SK-N-SH (cell line): ENCODE results near the gene MOB1B. TPM values are rescaled to one million over a fixed set of nuclear protein-coding genes. Genes with fewer than 3 reads are reported as not detected.

ENCODE experiments used
- CTCF ChIA-PET: fragments of 300-600, 350-600 bp; formaldehyde crosslinking; extraction: SDS; loops from one replicate; lab custom pipeline; 2021; lab: Yijun Ruan, JAX
- POLR2A ChIA-PET: fragments of 350-600 bp; sonication (Branson Sonifier 250); formaldehyde crosslinking; extraction: SDS; loops from one replicate; lab custom pipeline; 2020; ENCODE audit warnings: antibody characterized with exemption, inconsistent platforms; lab: Yijun Ruan, JAX
- DNase-seq: peaks from one replicate; pipeline ENCODE4 v3.0.0; 2012
- H2AFZ ChIP-seq: fragments of 200-600 bp; sonication (generic); 2 replicates; pipeline ENCODE4 v1.8.1; 2016; ENCODE audit warnings: antibody characterized with exemption, mild to moderate bottlenecking, low read depth
- H3F3A ChIP-seq: fragments of 200-600 bp; sonication (generic); replicated peaks from 2 replicates; pipeline ENCODE3; 2016; ENCODE audit warnings: antibody characterized with exemption, mild to moderate bottlenecking; ENCODE audit not compliant: insufficient read depth
- H3K27ac ChIP-seq, 2 experiments: fragments of 200-500 bp in 1 of 2; fragments of 200-600 bp in 1 of 2; sonication (Bioruptor generic) in 1 of 2; sonication (generic), shearing (Covaris generic) in 1 of 2; 2 replicates each; pipeline versions ENCODE4 v1.5.1 to v1.6.1; 2014 to 2016; ENCODE audit warnings: low read depth in 2 of 2, inconsistent platforms in 1 of 2, low read length in 1 of 2, mild to moderate bottlenecking in 1 of 2, mixed read lengths in 1 of 2
- H3K27me3 ChIP-seq: fragments of 200-600 bp; sonication (generic), shearing (Covaris generic); 2 replicates; pipeline ENCODE4 v1.6.1; 2016; ENCODE audit warnings: mixed run types; ENCODE audit not compliant: insufficient read depth
- H3K36me3 ChIP-seq, 2 experiments: fragments of 200-500 bp in 1 of 2; fragments of 200-600 bp in 1 of 2; sonication (Bioruptor generic) in 1 of 2; sonication (generic) in 1 of 2; replicated peaks in 1 of 2; 2 replicates each; pipeline versions ENCODE3 to v1.5.1; 2014 to 2016; ENCODE audit warnings: low read length in 1 of 2, mild to moderate bottlenecking in 1 of 2; ENCODE audit not compliant: insufficient read depth in 2 of 2, control insufficient read depth in 1 of 2
- H3K4me1 ChIP-seq, 2 experiments: fragments of 200-500 bp in 1 of 2; fragments of 200-600 bp in 1 of 2; sonication (Bioruptor generic) in 1 of 2; sonication (generic), shearing (Covaris generic) in 1 of 2; 2 replicates each; pipeline versions ENCODE4 v1.5.1 to v1.6.1; 2014 to 2016; ENCODE audit warnings: low read depth in 1 of 2, low read length in 1 of 2, mixed run types in 1 of 2; ENCODE audit not compliant: insufficient read depth in 2 of 2, control insufficient read depth in 1 of 2
- H3K4me2 ChIP-seq: fragments of 200-600 bp; sonication (generic), shearing (Covaris generic); 2 replicates; pipeline ENCODE4 v1.6.1; 2017; ENCODE audit warnings: mixed run types
- H3K4me3 ChIP-seq, 2 experiments: fragments of 200-500 bp in 1 of 2; fragments of 200-600 bp in 1 of 2; sonication (Bioruptor generic) in 1 of 2; sonication (generic), shearing (Covaris generic) in 1 of 2; 2 replicates each; pipeline versions ENCODE4 v1.5.1 to v1.8.1; 2014 to 2016; ENCODE audit warnings: low read depth in 2 of 2, inconsistent platforms in 1 of 2, low read length in 1 of 2, mild to moderate bottlenecking in 1 of 2, mixed read lengths in 1 of 2, moderate library complexity in 1 of 2
- H3K79me2 ChIP-seq: fragments of 200-600 bp; sonication (generic); 2 replicates; pipeline ENCODE4 v1.8.1; 2017; ENCODE audit warnings: mild to moderate bottlenecking; ENCODE audit not compliant: insufficient read depth
- H3K9ac ChIP-seq: fragments of 200-600 bp; sonication (generic); 2 replicates; pipeline ENCODE4 v1.6.1; 2017; ENCODE audit warnings: mixed run types
- H3K9me2 ChIP-seq: fragments of 200-600 bp; sonication (generic); 2 replicates; pipeline ENCODE4 v1.6.1; 2017; ENCODE audit warnings: mixed run types
- H3K9me3 ChIP-seq: fragments of 200-600 bp; sonication (generic); 2 replicates; pipeline ENCODE4 v1.6.1; 2017; ENCODE audit warnings: mixed run types, mild to moderate bottlenecking, moderate library complexity
- H4K20me1 ChIP-seq: fragments of 200-600 bp; sonication (generic); 2 replicates; pipeline ENCODE4 v1.6.1; 2017; ENCODE audit warnings: mild to moderate bottlenecking, mixed run types; ENCODE audit not compliant: insufficient read depth
- CHD2 ChIP-seq: fragments of 150-350 bp; IDR thresholded peaks from 2 replicates; pipeline ENCODE4 v1.6.1; 2018; ENCODE audit warnings: low read length; ENCODE audit not compliant: partially characterized antibody
- EZH2phosphoT487 ChIP-seq: fragments of 200-600 bp; sonication (generic); IDR thresholded peaks from 2 replicates; pipeline ENCODE4 v1.6.1; 2017; ENCODE audit warnings: low read depth, mixed run types, mild to moderate bottlenecking, antibody characterized with exemption, moderate library complexity, borderline replicate concordance
- FOSL2 ChIP-seq: IDR thresholded peaks from 2 replicates; pipeline ENCODE4 v1.4.0; 2012; ENCODE audit warnings: low read depth, mild to moderate bottlenecking, moderate library complexity, borderline replicate concordance
- GABPA ChIP-seq: IDR thresholded peaks from 2 replicates; pipeline ENCODE4 v1.4.0; 2012; ENCODE audit warnings: low read depth, mild to moderate bottlenecking
- GATA2 ChIP-seq: sonication (generic); formaldehyde crosslinking; IDR thresholded peaks from 2 replicates; pipeline ENCODE4 v1.5.0; 2020; ENCODE audit warnings: mild to moderate bottlenecking, missing genetic modification reagents
- JUND ChIP-seq: IDR thresholded peaks from 2 replicates; pipeline ENCODE4 v1.4.0; 2012
- MEF2A ChIP-seq: IDR thresholded peaks from 2 replicates; pipeline ENCODE4 v1.4.0; 2012; ENCODE audit warnings: low read depth, borderline replicate concordance
- MXI1 ChIP-seq: IDR thresholded peaks from 2 replicates; pipeline ENCODE4 v1.6.1; 2012; ENCODE audit warnings: mild to moderate bottlenecking, low read depth, low read length, improper control_type of control experiment
- NFIC ChIP-seq: IDR thresholded peaks from 2 replicates; pipeline ENCODE4 v1.4.0; 2012; ENCODE audit warnings: borderline replicate concordance
- NRF1 ChIP-seq: IDR thresholded peaks from 2 replicates; pipeline ENCODE4 v1.6.1; 2012; ENCODE audit warnings: low read depth, mild to moderate bottlenecking, low read length
- POLR2AphosphoS5 ChIP-seq: IDR thresholded peaks from 2 replicates; pipeline ENCODE4 v1.6.1; 2012; ENCODE audit warnings: low read depth, low read length
- RFX5 ChIP-seq: IDR thresholded peaks from 2 replicates; pipeline ENCODE4 v1.6.1; 2012; ENCODE audit warnings: mild to moderate bottlenecking, improper control_type of control experiment, low read length
- RXRA ChIP-seq: IDR thresholded peaks from 2 replicates; pipeline ENCODE4 v1.4.0; 2012; ENCODE audit warnings: low read depth, mild to moderate bottlenecking, borderline replicate concordance
- SIN3A ChIP-seq: IDR thresholded peaks from 2 replicates; pipeline ENCODE4 v1.6.1; 2012; ENCODE audit warnings: low read depth, mild to moderate bottlenecking, low read length, moderate library complexity, borderline replicate concordance
- SMC3 ChIP-seq: IDR thresholded peaks from 2 replicates; pipeline ENCODE4 v1.6.1; 2012; ENCODE audit warnings: low read depth, low read length, improper control_type of control experiment
- TAF1 ChIP-seq: IDR thresholded peaks from 2 replicates; pipeline ENCODE4 v1.6.1; 2012; ENCODE audit warnings: low read depth, mild to moderate bottlenecking, low read length, moderate library complexity, borderline replicate concordance
- TCF12 ChIP-seq: IDR thresholded peaks from 2 replicates; pipeline ENCODE4 v1.4.0; 2012
- TEAD4 ChIP-seq: IDR thresholded peaks from 2 replicates; pipeline ENCODE4 v1.4.0; 2012; ENCODE audit warnings: mild to moderate bottlenecking, borderline replicate concordance; ENCODE audit not compliant: insufficient read depth
- YY1 ChIP-seq: IDR thresholded peaks from 2 replicates; pipeline ENCODE4 v1.4.0; 2012; ENCODE audit warnings: low read depth, mild to moderate bottlenecking
- WGBS: methylation state at CpG from one replicate; pipeline ENCODE4 v1.1.6; 2017; ENCODE audit warnings: low lambda C conversion rate; 5-methylcytosine and 5-hydroxymethylcytosine counted together
- polyA plus RNA-seq, 3 experiments: library from polyadenylated mRNA; depleted of rRNA; stranded (reverse); fragments of >200 nt; gene quantifications; 2 replicates each; pipeline ENCODE4 v1.2.3, GENCODE V29; 2012
- TF ChIP-seq, protein P1 (sequence below): fragments of 200-600 bp; sonication (generic); IDR thresholded peaks from 2 replicates; pipeline ENCODE4 v1.6.1; 2017; ENCODE audit warnings: antibody characterized with exemption, mild to moderate bottlenecking, moderate library complexity
- TF ChIP-seq, protein P2 (sequence below): IDR thresholded peaks from 2 replicates; pipeline ENCODE4 v1.4.0; 2012; ENCODE audit warnings: low read depth, borderline replicate concordance
- TF ChIP-seq, protein P3 (sequence below): fragments of 150-350 bp; IDR thresholded peaks from 2 replicates; pipeline ENCODE4 v1.6.1; 2016; ENCODE audit warnings: mild to moderate bottlenecking, low read depth, low read length
- TF ChIP-seq, protein P4 (sequence below): IDR thresholded peaks from 2 replicates; pipeline ENCODE4 v1.6.1; 2012; ENCODE audit warnings: mild to moderate bottlenecking, low read depth, low read length, moderate library complexity
- TF ChIP-seq, protein P5 (sequence below): IDR thresholded peaks from 2 replicates; pipeline ENCODE4; 2012

The MOB1B gene
- 2.9 and 4.6 TPM in 2 replicates for polyA plus RNA-seq (2012; rRNA removed)
- polyA plus RNA-seq (2012; cell fraction: cytosol; rRNA removed), result 5.3 and 6.4 TPM in 2 replicates
- polyA plus RNA-seq (2012; cell fraction: nucleus; rRNA removed), result 2.3 and 5.5 TPM in 2 replicates

DNA sequence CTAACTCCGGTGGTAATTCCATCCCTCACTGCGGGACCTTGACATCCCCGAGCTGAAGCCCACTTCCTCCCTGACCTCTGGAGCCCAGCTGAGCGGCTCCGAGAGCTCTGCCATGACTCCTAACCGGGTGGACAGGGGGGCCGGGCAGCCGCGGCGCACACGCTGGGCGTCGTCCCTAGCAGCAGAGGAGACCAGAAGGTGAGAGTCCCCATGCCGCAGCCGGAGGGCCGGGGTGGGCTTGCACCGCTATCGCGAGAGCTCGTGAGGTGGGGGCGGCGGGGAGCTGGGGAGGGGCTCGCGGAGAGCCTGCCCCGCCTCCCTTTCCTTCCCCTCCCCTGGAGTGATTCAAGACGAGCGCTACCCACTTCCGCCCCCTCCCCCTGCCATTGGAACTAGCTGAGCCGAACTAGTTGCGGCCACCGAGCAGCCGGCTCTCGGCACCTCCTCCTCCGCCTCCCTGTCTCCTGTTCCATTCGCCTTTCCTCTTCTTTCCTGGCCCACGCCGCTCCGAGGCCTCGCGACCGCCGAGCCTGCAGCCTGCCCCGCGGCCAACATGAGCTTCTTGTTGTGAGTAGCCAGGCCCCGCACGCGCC, at the start of gene MOB1B:
Gene MOB1B, plus strand, starts transcription at position 386 of the 593 bp plus-strand sequence. Its CDS starts 168 bp downstream, at position 554.
- Histone ChIP-seq H3K9me3 (no peaks in the 10 kb centered on the region), H3K9me2 (no peaks in the 10 kb centered on the region), H3K27me3 (no peaks in the 10 kb centered on the region), H3K9ac (peak within 1 kb of the TSS; percentile 90), H3K79me2 (peaks cover 53% of the 10 kb centered on the region), H3K4me1 (peaks cover 0 to 2% of the 10 kb centered on the region in 2 experiments; a peak in 3 of 4 replicates), H3K4me3 (peak within 1 kb of the TSS; percentile 77 to 99), H3K4me2 (peak within 1 kb of the TSS; percentile 96), H3K36me3 (peaks cover 4 to 10% of the 10 kb centered on the region in 2 experiments), H4K20me1 (peaks cover 10% of the 10 kb centered on the region; the same call in 1 of the 2 replicates), H3F3A (peaks cover 13% of the 10 kb centered on the region), H2AFZ (peak within 1 kb of the TSS; percentile 98), H3K27ac (peak within 1 kb of the TSS; percentile 77 to 88)
- ChIA-PET POLR2A (interaction anchor here (0.7 to 1.8 kb wide), 5 partner anchors 57 to 196 kb away, joined by 3 to 15 read pairs (median 7); partner anchors contain the start of genes DCK, GRSF1 and RUFY3), CTCF (interaction anchor here (0.6 to 1.5 kb wide), 7 partner anchors 20 to 102 kb away, joined by 3 to 5 read pairs (median 3); partner anchors contain the start of gene DCK)
- DNase-seq, result peak; percentile 97
- under 1% methylated on average over 17 of the region's 47 CpGs for WGBS
- TF ChIP-seq JUND (no peak), NFIC (no peak), FOSL2 (no peak), GABPA (0 out of 2 replicates have a peak, but pooled peaks have one; percentile 11), NRF1 (no peak), CHD2 (peak; percentile 99), POLR2AphosphoS5 (peak; percentile 88; the same call in 1 of the 2 replicates), YY1 (0 out of 2 replicates have a peak, but pooled peaks have one; percentile 22), EZH2phosphoT487 (no peak), MXI1 (peak; percentile 82), TCF12 (0 out of 2 replicates have a peak, but pooled peaks have one; percentile 23), SIN3A (0 out of 2 replicates have a peak, but pooled peaks have one; percentile 45), RFX5 (no peak), RXRA (no peak), SMC3 (no peak), TEAD4 (no peak), TAF1 (peak; percentile 70), GATA2 (CRISPR knock-in tag) (no peak), MEF2A (no peak)
- TF ChIP-seq, protein P1, sequence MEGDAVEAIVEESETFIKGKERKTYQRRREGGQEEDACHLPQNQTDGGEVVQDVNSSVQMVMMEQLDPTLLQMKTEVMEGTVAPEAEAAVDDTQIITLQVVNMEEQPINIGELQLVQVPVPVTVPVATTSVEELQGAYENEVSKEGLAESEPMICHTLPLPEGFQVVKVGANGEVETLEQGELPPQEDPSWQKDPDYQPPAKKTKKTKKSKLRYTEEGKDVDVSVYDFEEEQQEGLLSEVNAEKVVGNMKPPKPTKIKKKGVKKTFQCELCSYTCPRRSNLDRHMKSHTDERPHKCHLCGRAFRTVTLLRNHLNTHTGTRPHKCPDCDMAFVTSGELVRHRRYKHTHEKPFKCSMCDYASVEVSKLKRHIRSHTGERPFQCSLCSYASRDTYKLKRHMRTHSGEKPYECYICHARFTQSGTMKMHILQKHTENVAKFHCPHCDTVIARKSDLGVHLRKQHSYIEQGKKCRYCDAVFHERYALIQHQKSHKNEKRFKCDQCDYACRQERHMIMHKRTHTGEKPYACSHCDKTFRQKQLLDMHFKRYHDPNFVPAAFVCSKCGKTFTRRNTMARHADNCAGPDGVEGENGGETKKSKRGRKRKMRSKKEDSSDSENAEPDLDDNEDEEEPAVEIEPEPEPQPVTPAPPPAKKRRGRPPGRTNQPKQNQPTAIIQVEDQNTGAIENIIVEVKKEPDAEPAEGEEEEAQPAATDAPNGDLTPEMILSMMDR, result peak; percentile 36
- TF ChIP-seq, protein P2, sequence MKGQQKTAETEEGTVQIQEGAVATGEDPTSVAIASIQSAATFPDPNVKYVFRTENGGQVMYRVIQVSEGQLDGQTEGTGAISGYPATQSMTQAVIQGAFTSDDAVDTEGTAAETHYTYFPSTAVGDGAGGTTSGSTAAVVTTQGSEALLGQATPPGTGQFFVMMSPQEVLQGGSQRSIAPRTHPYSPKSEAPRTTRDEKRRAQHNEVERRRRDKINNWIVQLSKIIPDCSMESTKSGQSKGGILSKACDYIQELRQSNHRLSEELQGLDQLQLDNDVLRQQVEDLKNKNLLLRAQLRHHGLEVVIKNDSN, result no peak
- TF ChIP-seq, protein P3, sequence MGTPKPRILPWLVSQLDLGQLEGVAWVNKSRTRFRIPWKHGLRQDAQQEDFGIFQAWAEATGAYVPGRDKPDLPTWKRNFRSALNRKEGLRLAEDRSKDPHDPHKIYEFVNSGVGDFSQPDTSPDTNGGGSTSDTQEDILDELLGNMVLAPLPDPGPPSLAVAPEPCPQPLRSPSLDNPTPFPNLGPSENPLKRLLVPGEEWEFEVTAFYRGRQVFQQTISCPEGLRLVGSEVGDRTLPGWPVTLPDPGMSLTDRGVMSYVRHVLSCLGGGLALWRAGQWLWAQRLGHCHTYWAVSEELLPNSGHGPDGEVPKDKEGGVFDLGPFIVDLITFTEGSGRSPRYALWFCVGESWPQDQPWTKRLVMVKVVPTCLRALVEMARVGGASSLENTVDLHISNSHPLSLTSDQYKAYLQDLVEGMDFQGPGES, result no peak
- TF ChIP-seq, protein P4, sequence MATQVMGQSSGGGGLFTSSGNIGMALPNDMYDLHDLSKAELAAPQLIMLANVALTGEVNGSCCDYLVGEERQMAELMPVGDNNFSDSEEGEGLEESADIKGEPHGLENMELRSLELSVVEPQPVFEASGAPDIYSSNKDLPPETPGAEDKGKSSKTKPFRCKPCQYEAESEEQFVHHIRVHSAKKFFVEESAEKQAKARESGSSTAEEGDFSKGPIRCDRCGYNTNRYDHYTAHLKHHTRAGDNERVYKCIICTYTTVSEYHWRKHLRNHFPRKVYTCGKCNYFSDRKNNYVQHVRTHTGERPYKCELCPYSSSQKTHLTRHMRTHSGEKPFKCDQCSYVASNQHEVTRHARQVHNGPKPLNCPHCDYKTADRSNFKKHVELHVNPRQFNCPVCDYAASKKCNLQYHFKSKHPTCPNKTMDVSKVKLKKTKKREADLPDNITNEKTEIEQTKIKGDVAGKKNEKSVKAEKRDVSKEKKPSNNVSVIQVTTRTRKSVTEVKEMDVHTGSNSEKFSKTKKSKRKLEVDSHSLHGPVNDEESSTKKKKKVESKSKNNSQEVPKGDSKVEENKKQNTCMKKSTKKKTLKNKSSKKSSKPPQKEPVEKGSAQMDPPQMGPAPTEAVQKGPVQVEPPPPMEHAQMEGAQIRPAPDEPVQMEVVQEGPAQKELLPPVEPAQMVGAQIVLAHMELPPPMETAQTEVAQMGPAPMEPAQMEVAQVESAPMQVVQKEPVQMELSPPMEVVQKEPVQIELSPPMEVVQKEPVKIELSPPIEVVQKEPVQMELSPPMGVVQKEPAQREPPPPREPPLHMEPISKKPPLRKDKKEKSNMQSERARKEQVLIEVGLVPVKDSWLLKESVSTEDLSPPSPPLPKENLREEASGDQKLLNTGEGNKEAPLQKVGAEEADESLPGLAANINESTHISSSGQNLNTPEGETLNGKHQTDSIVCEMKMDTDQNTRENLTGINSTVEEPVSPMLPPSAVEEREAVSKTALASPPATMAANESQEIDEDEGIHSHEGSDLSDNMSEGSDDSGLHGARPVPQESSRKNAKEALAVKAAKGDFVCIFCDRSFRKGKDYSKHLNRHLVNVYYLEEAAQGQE, result no peak
- TF ChIP-seq, protein P5, sequence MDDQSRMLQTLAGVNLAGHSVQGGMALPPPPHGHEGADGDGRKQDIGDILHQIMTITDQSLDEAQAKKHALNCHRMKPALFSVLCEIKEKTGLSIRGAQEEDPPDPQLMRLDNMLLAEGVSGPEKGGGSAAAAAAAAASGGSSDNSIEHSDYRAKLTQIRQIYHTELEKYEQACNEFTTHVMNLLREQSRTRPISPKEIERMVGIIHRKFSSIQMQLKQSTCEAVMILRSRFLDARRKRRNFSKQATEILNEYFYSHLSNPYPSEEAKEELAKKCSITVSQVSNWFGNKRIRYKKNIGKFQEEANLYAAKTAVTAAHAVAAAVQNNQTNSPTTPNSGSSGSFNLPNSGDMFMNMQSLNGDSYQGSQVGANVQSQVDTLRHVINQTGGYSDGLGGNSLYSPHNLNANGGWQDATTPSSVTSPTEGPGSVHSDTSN, result no peak
